Activated naive CD8-positive, alpha-beta T cell treated with anti-CD3 and anti-CD28 coated beads, Interleukin-2, amount 50 U/mL, for 24 hours (primary cell): ENCODE measurements around the gene APOBEC3G.

Source experiments
- ATAC-seq: fragments of 150-1000 bp; cut with Tn5 transposase; one replicate; pipeline ENCODE4 v1.10.0; 2021
- DNase-seq: peaks from one replicate; pipeline ENCODE4 v3.0.0; 2021
- H3K27ac Mint-ChIP-seq: one replicate; pipeline ENCODE4 v1.8.0; 2021; ENCODE audit warnings: mild to moderate bottlenecking, mixed read lengths
- H3K27me3 Mint-ChIP-seq: one replicate; pipeline ENCODE4 v1.8.0; 2021; ENCODE audit warnings: mixed read lengths
- H3K36me3 Mint-ChIP-seq: one replicate; pipeline ENCODE4 v1.8.0; 2021; ENCODE audit warnings: low read depth, mixed read lengths
- H3K4me1 Mint-ChIP-seq: one replicate; pipeline ENCODE4 v1.8.0; 2021; ENCODE audit warnings: mixed read lengths
- H3K4me3 Mint-ChIP-seq: one replicate; pipeline ENCODE4 v1.8.0; 2021; ENCODE audit warnings: mild to moderate bottlenecking, moderate library complexity, mixed read lengths
- H3K9me3 Mint-ChIP-seq: one replicate; pipeline ENCODE4 v1.8.0; 2021; ENCODE audit warnings: mixed read lengths

The APOBEC3G gene

GRCh38 chr22:39132871-39133524 lies 55.9 kb downstream of the APOBEC3G start:
- Mint-ChIP-seq H3K36me3 (no peaks in the 10 kb centered on the region), H3K4me1 (peaks cover 2% of the 10 kb centered on the region), H3K27ac (no peak overlapping the region), H3K4me3 (no peak overlapping the region), H3K27me3 (no peaks in the 10 kb centered on the region), H3K9me3 (no peaks in the 10 kb centered on the region)
- DNase-seq (no peak), ATAC-seq (no peak)

DNA sequence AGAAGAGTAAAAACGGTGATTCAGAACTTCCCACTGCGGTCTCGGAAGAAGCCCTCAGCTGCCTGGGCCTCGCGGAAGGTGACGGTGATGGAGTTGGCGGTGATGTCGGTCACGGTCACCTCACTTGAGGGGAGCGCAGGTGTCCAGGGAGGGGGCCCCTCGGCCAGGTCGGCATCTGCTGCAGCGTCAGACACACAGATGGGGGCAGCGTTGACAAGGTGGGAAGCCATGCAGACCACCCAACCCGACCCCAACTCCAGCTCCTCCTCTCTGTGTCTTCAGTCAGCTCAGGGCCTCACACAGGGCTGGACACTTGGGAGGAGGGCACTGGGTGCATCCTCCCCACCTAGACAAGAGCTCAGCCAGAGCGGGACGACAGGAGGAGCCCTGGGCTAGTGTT lies 56.8 kb downstream of the APOBEC3G start:
- ATAC-seq (no peak), DNase-seq (no peak)
- no peaks in the 10 kb centered on the region for H3K36me3 Mint-ChIP-seq
- H3K4me1 Mint-ChIP-seq = peaks cover 2% of the 10 kb centered on the region
- no peaks in the 10 kb centered on the region for H3K27me3 Mint-ChIP-seq
- H3K9me3 Mint-ChIP-seq = no peaks in the 10 kb centered on the region
- H3K4me3 Mint-ChIP-seq = no peak overlapping the region
- no peak overlapping the region for H3K27ac Mint-ChIP-seq

GRCh38 chr22:39134366-39135091 lies 57.5 kb downstream of the APOBEC3G start:
- DNase-seq (no peak), ATAC-seq (no peak)
- Mint-ChIP-seq H3K27ac (no peak overlapping the region), H3K36me3 (no peaks in the 10 kb centered on the region), H3K4me1 (peaks cover 2% of the 10 kb centered on the region), H3K4me3 (no peak overlapping the region), H3K27me3 (no peaks in the 10 kb centered on the region), H3K9me3 (no peaks in the 10 kb centered on the region)

GRCh38 chr22:39135092-39135896 lies 58.2 kb downstream of the APOBEC3G start:
- ATAC-seq (peak; percentile 65), DNase-seq (peak; percentile 66)
- Mint-ChIP-seq H3K27me3 (no peaks in the 10 kb centered on the region), H3K36me3 (no peaks in the 10 kb centered on the region), H3K4me1 (peaks cover 2% of the 10 kb centered on the region), H3K9me3 (no peaks in the 10 kb centered on the region), H3K4me3 (no peak overlapping the region), H3K27ac (no peak overlapping the region)

DNA sequence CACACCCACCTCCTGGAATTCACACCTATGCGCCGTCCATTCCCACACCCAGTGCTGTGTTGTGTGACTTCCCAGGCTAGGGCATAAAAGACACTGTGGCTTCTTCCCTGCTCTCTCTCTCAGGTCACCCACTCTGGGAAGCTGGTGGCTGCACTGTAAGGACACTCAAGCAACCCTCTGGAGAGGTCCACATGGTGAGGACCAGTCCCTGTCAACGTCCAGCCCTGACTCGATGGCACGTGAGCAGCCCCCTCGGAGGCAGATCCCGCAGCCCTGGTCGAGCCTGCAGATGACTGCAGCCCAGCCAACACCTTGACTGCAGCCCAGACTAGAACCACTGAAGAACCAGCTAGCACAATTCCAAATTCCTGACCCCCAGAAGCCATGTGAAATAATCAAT lies 59.2 kb downstream of the APOBEC3G start:
- no peak overlapping the region for H3K27ac Mint-ChIP-seq
- H3K4me1 Mint-ChIP-seq = peaks cover 2% of the 10 kb centered on the region
- DNase-seq (no peak), ATAC-seq (no peak)
- no peaks in the 10 kb centered on the region for H3K9me3 Mint-ChIP-seq
- no peak overlapping the region for H3K4me3 Mint-ChIP-seq
- H3K36me3 Mint-ChIP-seq = no peaks in the 10 kb centered on the region
- H3K27me3 Mint-ChIP-seq = no peaks in the 10 kb centered on the region
